ENCODE measurements around the gene IGFBP5. TPM values are rescaled to one million over a fixed set of nuclear protein-coding genes. Genes with fewer than 3 reads are reported as not detected.

IGFBP5 gene
- total RNA-seq, 4 donors from 2014 or later = 146 to 263 (median 190) TPM

- Histone ChIP-seq H3K4me1 (no peaks in the 10 kb centered on the region), H3K36me3 (no peaks in the 10 kb centered on the region), H3K27me3 (no peaks in the 10 kb centered on the region), H3K4me3 (no peak overlapping the region), H3K9me3 (no peaks in the 10 kb centered on the region), H3K27ac (no peak overlapping the region)
- TF ChIP-seq POLR2A (IDR thresholded peaks at IDR 0.05) (no peak), EP300 (IDR thresholded peaks at IDR 0.05; ENCODE audit: low read depth) (no peak), POLR2AphosphoS5 (IDR thresholded peaks at IDR 0.05) (no peak), CTCF (IDR thresholded peaks at IDR 0.05) (no peak)
- WGBS, 2 donors (ENCODE audit: low coverage in 1 of 2) = 40 to 63% methylated on average over 2 to 6 of the region's 6 CpGs
- in situ Hi-C loops (cut with MboI; ENCODE audit: low pct_ligation_motif_present in 1 of 4, low pct_unique_long_range_greater_than_20kb in 1 of 4, low sequenced_read_pairs in 3 of 4) = loop anchor here in 1 of 4 donors (25.0 kb wide), 1 partner anchor 621 kb away; no protein-coding TSS in a partner anchor
- intact Hi-C loops (cut with DNase I; ENCODE audit: low total_unique reads) = no loop called here
- no peak for DNase-seq
Observed at GRCh38 chr2:216658757-216659156, 36.6 kb downstream of the IGFBP5 start.

- H3K36me3 ChIP-seq = no peaks in the 10 kb centered on the region
- no peaks in the 10 kb centered on the region for H3K27me3 ChIP-seq
- TF ChIP-seq POLR2A (IDR thresholded peaks at IDR 0.05) (no peak), CTCF (IDR thresholded peaks at IDR 0.05) (no peak), EP300 (IDR thresholded peaks at IDR 0.05; ENCODE audit: low read depth) (no peak), POLR2AphosphoS5 (IDR thresholded peaks at IDR 0.05) (no peak)
- H3K27ac ChIP-seq = no peak overlapping the region
- H3K4me3 ChIP-seq = no peak overlapping the region
- DNase-seq = no peak
- in situ Hi-C loops (cut with MboI; ENCODE audit: low pct_ligation_motif_present in 1 of 4, low pct_unique_long_range_greater_than_20kb in 1 of 4, low sequenced_read_pairs in 3 of 4) (loop anchor here in 1 of 4 donors (25.0 kb wide), 1 partner anchor 621 kb away; no protein-coding TSS in a partner anchor), intact Hi-C loops (cut with DNase I; ENCODE audit: low total_unique reads) (no loop called here)
- H3K9me3 ChIP-seq = no peaks in the 10 kb centered on the region
- 81 to 94% methylated on average over 7 of the region's 7 CpGs for WGBS, 2 donors (ENCODE audit: low coverage in 1 of 2)
- no peaks in the 10 kb centered on the region for H3K4me1 ChIP-seq
Observed at GRCh38 chr2:216657980-216658379, 37.4 kb downstream of the IGFBP5 start.

- Histone ChIP-seq H3K36me3 (no peaks in the 10 kb centered on the region), H3K4me3 (no peak overlapping the region), H3K27ac (no peak overlapping the region), H3K27me3 (no peaks in the 10 kb centered on the region), H3K9me3 (no peaks in the 10 kb centered on the region), H3K4me1 (no peaks in the 10 kb centered on the region)
- intact Hi-C loops (cut with DNase I; ENCODE audit: low total_unique reads) = no loop called here
- in situ Hi-C loops (cut with MboI; ENCODE audit: low pct_ligation_motif_present in 1 of 4, low pct_unique_long_range_greater_than_20kb in 1 of 4, low sequenced_read_pairs in 3 of 4) = loop anchor here in 1 of 4 donors (25.0 kb wide), 1 partner anchor 620 kb away; no protein-coding TSS in a partner anchor
- TF ChIP-seq POLR2AphosphoS5 (IDR thresholded peaks at IDR 0.05) = no peak
- TF ChIP-seq CTCF (IDR thresholded peaks at IDR 0.05) = no peak
- no peak for TF ChIP-seq POLR2A (IDR thresholded peaks at IDR 0.05)
- WGBS, 2 donors (ENCODE audit: low coverage in 1 of 2) = 86 to 93% methylated on average over 2 to 16 of the region's 16 CpGs
- no peak for DNase-seq
Observed at GRCh38 chr2:216657086-216657855, 38.1 kb downstream of the IGFBP5 start.

GRCh38 chr2:216654528-216655052 lies 40.8 kb downstream of the IGFBP5 start:
- in situ Hi-C loops (cut with MboI; ENCODE audit: low pct_ligation_motif_present in 1 of 4, low pct_unique_long_range_greater_than_20kb in 1 of 4, low sequenced_read_pairs in 3 of 4) (loop anchor here in 1 of 4 donors (25.0 kb wide), 1 partner anchor 617 kb away; no protein-coding TSS in a partner anchor), intact Hi-C loops (cut with DNase I; ENCODE audit: low total_unique reads) (no loop called here)
- DNase-seq = no peak
- Histone ChIP-seq H3K4me3 (no peak overlapping the region), H3K27ac (no peak overlapping the region), H3K9me3 (no peaks in the 10 kb centered on the region), H3K36me3 (no peaks in the 10 kb centered on the region), H3K27me3 (no peaks in the 10 kb centered on the region), H3K4me1 (no peaks in the 10 kb centered on the region)
- TF ChIP-seq EP300 (IDR thresholded peaks at IDR 0.05; ENCODE audit: low read depth) = no peak
- no peak for TF ChIP-seq POLR2A (IDR thresholded peaks at IDR 0.05)
- no peak for TF ChIP-seq POLR2AphosphoS5 (IDR thresholded peaks at IDR 0.05)
- 71 to 79% methylated on average over 2 of the region's 2 CpGs for WGBS, 2 donors (ENCODE audit: low coverage in 1 of 2)

Data from transverse colon (tissue), 4 donors.